ENCODE results near the gene GDPD4. TPM values are rescaled to one million over a fixed set of nuclear protein-coding genes. Genes with fewer than 3 reads are reported as not detected.
A peak's percentile ranks its signal among the peaks of the same experiment; 100 is the strongest.

Gene GDPD4
- total RNA-seq, 1 donor from 2014 or later = not detected

GRCh38 chr11:77207019-77207485 lies 94.4 kb downstream of the GDPD4 start:
- Histone ChIP-seq H3K27ac (no peak overlapping the region), H3K4me3 (no peak overlapping the region), H3K27me3 (no peaks in the 10 kb centered on the region), H3K4me1 (no peaks in the 10 kb centered on the region), H3K9me3 (no peaks in the 10 kb centered on the region), H3K36me3 (no peaks in the 10 kb centered on the region)
- ATAC-seq = no peak
- TF ChIP-seq, protein P1, sequence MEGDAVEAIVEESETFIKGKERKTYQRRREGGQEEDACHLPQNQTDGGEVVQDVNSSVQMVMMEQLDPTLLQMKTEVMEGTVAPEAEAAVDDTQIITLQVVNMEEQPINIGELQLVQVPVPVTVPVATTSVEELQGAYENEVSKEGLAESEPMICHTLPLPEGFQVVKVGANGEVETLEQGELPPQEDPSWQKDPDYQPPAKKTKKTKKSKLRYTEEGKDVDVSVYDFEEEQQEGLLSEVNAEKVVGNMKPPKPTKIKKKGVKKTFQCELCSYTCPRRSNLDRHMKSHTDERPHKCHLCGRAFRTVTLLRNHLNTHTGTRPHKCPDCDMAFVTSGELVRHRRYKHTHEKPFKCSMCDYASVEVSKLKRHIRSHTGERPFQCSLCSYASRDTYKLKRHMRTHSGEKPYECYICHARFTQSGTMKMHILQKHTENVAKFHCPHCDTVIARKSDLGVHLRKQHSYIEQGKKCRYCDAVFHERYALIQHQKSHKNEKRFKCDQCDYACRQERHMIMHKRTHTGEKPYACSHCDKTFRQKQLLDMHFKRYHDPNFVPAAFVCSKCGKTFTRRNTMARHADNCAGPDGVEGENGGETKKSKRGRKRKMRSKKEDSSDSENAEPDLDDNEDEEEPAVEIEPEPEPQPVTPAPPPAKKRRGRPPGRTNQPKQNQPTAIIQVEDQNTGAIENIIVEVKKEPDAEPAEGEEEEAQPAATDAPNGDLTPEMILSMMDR (IDR thresholded peaks at IDR 0.05) = no peak
- intact Hi-C loops (cut with DNase I) = no loop called here
- peak; percentile 60 for DNase-seq

DNA sequence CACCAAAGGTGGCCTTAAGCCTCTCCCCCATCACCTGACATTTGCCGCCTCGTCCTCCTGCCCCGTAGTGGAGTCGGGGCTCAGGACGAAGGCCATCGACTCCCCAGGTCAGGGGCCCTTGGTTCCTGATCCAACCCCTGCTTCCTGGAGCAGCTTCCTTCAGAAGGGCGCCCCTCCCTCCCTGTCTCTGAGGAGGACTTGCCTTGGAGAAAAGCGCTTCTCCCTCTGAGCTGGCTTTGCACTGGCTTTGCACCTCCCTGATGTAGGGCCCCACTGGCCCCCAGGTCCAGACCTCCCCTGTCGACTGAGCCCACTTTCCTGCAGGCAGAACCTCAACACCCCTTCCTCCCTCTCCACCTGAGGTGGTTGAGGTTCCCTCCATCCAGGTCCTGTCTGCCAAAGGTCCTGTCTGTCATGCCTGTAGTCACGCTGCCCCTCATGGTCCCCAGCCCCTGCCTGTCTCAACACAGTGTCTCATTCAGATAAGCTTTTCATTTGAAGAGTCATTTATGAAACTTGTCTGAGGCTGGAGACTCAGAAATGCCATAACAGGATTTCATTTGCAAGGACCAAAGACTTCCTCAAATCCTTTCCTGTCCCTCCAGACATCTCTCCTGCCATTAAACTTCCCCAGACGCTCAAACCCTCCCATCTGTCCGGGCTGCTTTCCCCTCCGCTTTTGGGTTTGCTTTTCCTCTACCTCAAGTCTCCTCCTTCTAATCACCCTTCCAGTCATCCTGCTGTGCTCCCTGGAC lies 95.0 kb downstream of the GDPD4 start:
- H3K27ac ChIP-seq = no peak overlapping the region
- H3K4me3 ChIP-seq = no peak overlapping the region
- no peaks in the 10 kb centered on the region for H3K36me3 ChIP-seq
- TF ChIP-seq, protein P1 (IDR thresholded peaks at IDR 0.05) = no peak
- H3K4me1 ChIP-seq = no peaks in the 10 kb centered on the region
- H3K27me3 ChIP-seq = no peaks in the 10 kb centered on the region
- peak; percentile 52 for DNase-seq
- no peaks in the 10 kb centered on the region for H3K9me3 ChIP-seq
- ATAC-seq = no peak
- intact Hi-C loops (cut with DNase I) = no loop called here

DNA sequence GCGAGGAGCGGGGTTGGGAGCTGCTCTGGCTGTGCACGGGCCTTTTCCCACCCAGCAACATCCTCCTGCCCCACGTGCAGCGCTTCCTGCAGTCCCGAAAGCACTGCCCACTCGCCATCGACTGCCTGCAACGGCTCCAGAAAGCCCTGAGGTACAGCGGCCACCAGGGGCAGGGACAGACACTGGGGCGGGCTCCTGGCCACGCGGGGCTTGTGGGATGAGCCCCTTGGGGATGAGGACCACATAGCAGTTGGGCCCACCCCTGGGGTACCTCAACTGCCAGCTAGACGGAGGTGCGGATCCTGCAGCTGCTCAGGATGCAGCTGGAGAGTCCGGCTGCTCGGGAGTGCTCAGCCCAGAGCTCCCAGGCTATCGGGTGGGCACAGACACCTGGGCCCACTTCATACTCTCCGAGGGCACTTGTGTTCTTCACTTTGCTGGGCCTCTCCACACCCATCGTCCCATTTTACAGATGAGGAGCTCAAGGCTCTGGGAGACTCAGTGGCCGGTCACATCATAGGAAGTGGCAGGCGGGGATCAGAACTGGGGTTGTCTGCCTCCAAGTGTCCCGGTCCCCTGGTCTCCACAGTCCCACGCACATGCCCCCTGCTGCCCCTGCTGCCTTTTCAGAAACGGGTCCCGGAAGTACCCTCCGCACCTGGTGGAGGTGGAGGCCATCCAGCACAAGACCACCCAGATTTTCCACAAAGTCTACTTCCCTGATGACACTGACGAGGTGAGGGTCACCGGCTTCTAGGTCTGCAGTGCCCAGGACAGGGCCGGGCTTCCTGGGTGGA lies 95.8 kb downstream of the GDPD4 start:
- Histone ChIP-seq H3K4me3 (no peak overlapping the region), H3K27ac (no peak overlapping the region), H3K27me3 (no peaks in the 10 kb centered on the region), H3K9me3 (no peaks in the 10 kb centered on the region), H3K36me3 (no peaks in the 10 kb centered on the region), H3K4me1 (no peaks in the 10 kb centered on the region)
- intact Hi-C loops (cut with DNase I) = no loop called here
- TF ChIP-seq, protein P1 (IDR thresholded peaks at IDR 0.05) = no peak
- ATAC-seq (no peak), DNase-seq (peak; percentile 58)

GRCh38 chr11:77204754-77205466 lies 96.6 kb downstream of the GDPD4 start:
- Histone ChIP-seq H3K9me3 (no peaks in the 10 kb centered on the region), H3K4me3 (no peak overlapping the region), H3K27ac (no peak overlapping the region), H3K4me1 (no peaks in the 10 kb centered on the region), H3K27me3 (no peaks in the 10 kb centered on the region), H3K36me3 (no peaks in the 10 kb centered on the region)
- intact Hi-C loops (cut with DNase I) = no loop called here
- TF ChIP-seq, protein P1 (IDR thresholded peaks at IDR 0.05) = no peak
- DNase-seq (no peak), ATAC-seq (no peak)

GRCh38 chr11:77203901-77204753 lies 97.4 kb downstream of the GDPD4 start:
- TF ChIP-seq, protein P1 (IDR thresholded peaks at IDR 0.05) = no peak
- Histone ChIP-seq H3K9me3 (no peaks in the 10 kb centered on the region), H3K4me1 (no peaks in the 10 kb centered on the region), H3K27me3 (no peaks in the 10 kb centered on the region), H3K27ac (no peak overlapping the region), H3K4me3 (no peak overlapping the region), H3K36me3 (no peaks in the 10 kb centered on the region)
- ATAC-seq = no peak
- intact Hi-C loops (cut with DNase I) = no loop called here
- DNase-seq = peak; percentile 41

All from upper lobe of right lung (tissue), 1 donor.